ENCODE measurements around the gene SLC22A3. TPM values are rescaled to one million over a fixed set of nuclear protein-coding genes. Genes with fewer than 3 reads are reported as not detected.

The SLC22A3 gene
- total RNA-seq, 4 donors from 2014 or later: 6.7 to 14.3 (median 13.2) TPM

- TF ChIP-seq CTCF (IDR thresholded peaks at IDR 0.05): no peak
- DNase-seq (ENCODE audit: low spot score) (no peak), ATAC-seq (ENCODE audit: low FRiP score) (no peak)
These were observed 78.0 kb downstream of the SLC22A3 start for GRCh38 chr6:160426136-160426535.

DNA sequence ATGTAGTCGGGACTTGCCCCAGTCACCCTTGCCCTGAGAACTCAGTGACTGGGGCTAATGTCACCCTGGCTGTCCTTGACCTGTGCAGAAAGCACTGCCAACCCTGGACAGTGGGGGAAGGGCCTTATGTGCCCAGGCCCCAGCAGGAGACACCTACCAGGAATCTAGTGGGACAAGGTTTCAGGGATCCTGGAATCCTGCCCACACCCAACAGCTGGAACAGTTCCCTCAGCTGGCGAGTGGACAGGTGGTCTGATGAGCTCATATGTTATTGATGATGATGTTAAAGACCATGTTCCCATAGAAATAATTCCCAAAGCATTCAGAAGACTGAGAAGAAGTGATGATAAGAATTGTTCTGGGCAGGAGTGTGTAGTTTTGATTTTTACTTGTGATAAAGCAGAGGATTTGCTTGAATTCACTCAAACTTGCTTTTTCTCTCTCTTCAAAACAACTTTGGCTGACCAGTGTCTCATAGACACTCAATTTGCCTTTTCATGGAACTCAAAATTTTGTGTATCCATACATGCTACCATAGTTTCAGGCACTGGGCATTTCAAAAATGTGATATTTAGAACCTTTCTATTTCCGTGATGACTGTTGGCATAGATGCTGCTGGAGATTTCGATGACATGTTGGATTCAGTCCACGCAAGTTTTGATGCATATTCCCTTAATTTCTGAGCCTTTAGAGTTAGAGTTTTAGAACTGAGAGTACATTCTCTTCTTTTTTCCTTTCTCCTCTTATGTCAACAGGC lies 79.3 kb downstream of the SLC22A3 start:
- TF ChIP-seq CTCF (IDR thresholded peaks at IDR 0.05): no peak
- DNase-seq (ENCODE audit: low spot score) (no peak), ATAC-seq (ENCODE audit: low FRiP score) (no peak)

- ATAC-seq (ENCODE audit: low FRiP score) (no peak), DNase-seq (ENCODE audit: low spot score) (no peak)
- no peak for TF ChIP-seq CTCF (IDR thresholded peaks at IDR 0.05)
These were observed 79.9 kb downstream of the SLC22A3 start for GRCh38 chr6:160428069-160428430.

DNA sequence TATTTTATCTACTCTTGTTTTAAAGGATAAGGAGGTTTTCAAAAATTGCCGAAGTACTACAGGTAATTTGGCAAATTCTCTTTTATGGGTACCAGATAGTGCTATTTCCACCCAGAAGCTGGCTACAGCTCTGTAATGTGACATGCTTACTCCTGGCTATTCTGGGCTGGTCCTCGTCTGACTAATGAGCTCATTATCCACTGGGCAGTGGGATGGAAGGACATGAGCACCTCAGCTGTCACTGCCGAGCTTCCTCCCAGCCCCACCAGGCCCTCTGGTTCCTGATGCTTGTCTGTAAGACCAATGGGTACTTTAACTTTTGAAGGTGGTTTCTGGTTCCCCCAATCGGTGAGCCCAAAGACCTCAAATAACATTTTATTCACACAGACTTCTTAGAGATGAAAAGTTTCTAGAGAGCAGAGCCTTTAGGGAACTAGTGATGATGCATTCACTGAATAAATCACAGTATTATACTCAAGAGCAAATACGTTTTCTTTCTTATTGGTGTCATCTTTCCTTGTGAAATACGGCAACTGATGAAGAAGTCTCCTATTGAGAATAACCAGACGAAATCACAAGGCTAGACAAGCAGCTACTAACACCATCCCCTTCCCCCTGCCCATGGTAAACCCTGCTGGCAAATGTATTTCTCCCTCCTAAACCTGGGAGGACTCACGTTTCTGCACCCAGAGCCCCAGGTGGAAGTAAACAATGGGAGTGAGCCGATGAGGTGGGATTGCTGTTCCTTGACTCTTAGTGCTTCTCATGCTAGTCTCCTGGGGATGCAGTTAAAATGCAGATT lies 80.8 kb downstream of the SLC22A3 start:
- no peak for DNase-seq (ENCODE audit: low spot score)
- TF ChIP-seq CTCF (IDR thresholded peaks at IDR 0.05): no peak
- no peak for ATAC-seq (ENCODE audit: low FRiP score)

DNA sequence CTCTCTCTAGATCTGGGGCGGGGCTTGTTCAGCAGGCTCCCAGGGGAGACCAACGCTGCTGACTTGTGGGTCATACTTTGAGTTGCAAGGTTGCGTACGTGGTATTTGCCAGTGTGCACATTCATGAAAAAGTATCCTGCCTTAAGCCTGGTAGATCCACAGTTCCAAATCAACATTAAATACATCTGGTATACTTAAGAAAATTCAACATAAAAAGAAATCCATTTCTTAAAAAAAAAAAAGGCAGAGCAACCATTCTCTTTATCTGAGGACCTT lies 81.4 kb downstream of the SLC22A3 start:
- DNase-seq (ENCODE audit: low spot score) (no peak), ATAC-seq (ENCODE audit: low FRiP score) (no peak)
- no peak for TF ChIP-seq CTCF (IDR thresholded peaks at IDR 0.05)

DNA sequence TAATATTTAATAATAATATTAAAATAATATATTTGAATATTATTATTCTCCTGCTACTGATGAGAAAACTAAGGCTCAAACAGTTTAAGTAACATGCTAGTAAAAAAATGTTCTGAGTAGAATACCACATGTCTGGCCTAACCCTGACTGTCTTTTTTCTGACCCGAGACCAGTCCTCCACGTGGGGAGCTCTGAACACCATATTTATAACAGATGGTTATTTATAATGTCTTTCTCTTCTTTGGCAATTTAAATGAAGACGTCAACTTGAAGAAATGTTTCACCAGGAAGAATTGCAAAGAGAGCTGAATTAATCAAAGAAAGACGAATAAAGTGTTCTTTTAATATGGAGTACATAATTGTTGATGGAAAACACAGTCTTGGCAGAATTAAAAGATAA lies 82.0 kb downstream of the SLC22A3 start:
- ATAC-seq (ENCODE audit: low FRiP score) (no peak), DNase-seq (ENCODE audit: low spot score) (no peak)
- no peak for TF ChIP-seq CTCF (IDR thresholded peaks at IDR 0.05)

DNA sequence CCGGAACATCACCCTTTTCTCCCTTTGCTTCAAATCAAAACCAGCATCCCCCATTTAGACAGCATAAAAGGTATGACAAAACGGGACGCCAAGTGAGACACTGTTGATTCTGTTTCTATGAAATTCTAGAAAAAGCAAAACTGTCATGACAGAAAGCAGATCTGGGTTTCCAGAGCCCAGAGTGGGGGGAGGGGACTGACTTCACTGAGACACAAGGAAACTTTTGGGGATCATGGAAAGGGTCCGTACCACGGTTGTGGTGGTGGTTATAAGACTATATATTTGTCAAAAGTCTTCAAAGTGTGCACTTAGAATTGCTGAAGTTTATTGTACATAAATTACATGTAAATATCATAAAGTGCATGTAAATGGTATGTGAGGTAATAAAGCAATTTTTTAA lies 82.6 kb downstream of the SLC22A3 start:
- no peak for TF ChIP-seq CTCF (IDR thresholded peaks at IDR 0.05)
- ATAC-seq (ENCODE audit: low FRiP score) (no peak), DNase-seq (ENCODE audit: low spot score) (no peak)
